Measurements from ENCODE around the gene CALM3.

CALM3 gene

DNA sequence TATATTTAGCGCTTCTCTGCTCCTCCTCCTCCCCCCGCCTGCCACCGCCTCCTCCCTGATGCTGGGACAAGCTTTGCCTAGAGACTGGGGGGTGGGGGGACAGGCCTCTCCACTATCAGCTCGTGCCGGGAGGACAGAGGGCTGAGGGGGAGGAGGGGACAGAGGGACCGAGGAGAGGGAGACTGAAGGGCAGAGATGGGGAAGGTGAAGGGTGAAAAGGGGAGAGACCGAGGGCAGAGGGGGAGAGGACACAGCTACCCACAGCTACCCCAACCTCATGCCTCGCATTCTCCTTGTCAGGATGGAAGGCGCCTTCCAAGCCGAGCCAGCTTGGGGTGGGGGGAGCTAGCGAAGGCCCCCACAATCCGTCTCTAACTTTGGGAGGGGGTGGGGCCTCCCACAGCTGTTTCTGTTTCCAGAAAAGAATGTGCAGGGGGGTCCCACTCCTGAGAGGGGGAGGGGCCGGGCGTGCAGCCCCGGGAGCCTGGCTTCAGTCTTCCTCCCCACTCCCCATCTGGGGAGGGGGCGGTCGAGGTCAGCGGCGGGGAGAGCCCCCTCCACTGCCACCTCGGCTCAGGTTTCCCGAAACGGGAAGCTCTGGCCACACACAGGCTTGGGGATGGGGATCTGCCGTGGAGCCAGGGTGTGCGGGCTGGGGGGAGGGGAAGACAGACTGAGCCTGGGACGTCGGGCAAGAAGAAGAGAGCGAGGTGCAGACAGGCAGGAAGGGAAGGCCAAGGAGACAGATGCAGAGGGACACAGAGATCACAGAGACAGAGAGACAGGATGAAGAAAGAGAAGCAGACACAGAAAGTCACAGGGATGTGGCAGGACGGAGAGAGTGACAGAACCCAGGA lies 58.2 kb downstream of the CALM3 start:
- H3K4me3 ChIP-seq (ENCODE audit: low read depth in 1 of 2, low read length in 1 of 2), result no peak overlapping the region
- no peak overlapping the region for H3K27ac ChIP-seq
- no peaks in the 10 kb centered on the region for H3K36me3 ChIP-seq

DNA sequence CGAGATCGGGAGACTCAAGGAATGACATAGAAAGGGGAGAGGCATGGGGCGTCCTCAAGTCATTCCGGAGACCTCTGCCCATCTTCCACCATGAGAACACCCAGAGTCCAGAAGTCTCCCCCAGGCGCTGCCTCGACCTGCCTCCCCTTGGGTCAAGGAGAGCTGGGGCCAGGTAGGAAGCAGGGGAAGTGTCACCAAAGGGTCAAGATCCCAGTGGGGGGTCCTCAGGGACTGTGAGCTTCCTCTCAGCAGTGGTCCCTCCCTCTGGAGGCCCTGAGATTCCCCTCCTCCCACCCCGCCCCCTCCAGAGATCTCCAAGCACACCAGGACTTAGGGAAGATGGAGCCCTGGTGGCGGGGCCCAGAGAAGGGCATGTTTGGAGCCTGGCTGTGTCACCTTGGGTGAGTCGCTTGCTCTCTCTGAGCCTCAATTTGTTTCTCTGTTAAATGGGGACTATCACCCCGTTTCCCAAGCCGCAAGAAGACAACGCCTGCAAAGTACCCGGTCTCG lies 58.9 kb downstream of the CALM3 start:
- Histone ChIP-seq H3K36me3 (no peaks in the 10 kb centered on the region), H3K4me1 (ENCODE audit: control insufficient read depth in 1 of 2, insufficient read depth in 1 of 2, low read depth in 1 of 2, low read length in 1 of 2) (peaks cover 19 to 31% of the 10 kb centered on the region in 2 experiments), H3K9me3 (no peaks in the 10 kb centered on the region), H3K27me3 (peaks cover 87% of the 10 kb centered on the region), H3K4me3 (ENCODE audit: low read depth in 1 of 2, low read length in 1 of 2) (peak overlapping the region; percentile 41 to 72), H3K27ac (no peak overlapping the region)
- TF ChIP-seq, protein P1, sequence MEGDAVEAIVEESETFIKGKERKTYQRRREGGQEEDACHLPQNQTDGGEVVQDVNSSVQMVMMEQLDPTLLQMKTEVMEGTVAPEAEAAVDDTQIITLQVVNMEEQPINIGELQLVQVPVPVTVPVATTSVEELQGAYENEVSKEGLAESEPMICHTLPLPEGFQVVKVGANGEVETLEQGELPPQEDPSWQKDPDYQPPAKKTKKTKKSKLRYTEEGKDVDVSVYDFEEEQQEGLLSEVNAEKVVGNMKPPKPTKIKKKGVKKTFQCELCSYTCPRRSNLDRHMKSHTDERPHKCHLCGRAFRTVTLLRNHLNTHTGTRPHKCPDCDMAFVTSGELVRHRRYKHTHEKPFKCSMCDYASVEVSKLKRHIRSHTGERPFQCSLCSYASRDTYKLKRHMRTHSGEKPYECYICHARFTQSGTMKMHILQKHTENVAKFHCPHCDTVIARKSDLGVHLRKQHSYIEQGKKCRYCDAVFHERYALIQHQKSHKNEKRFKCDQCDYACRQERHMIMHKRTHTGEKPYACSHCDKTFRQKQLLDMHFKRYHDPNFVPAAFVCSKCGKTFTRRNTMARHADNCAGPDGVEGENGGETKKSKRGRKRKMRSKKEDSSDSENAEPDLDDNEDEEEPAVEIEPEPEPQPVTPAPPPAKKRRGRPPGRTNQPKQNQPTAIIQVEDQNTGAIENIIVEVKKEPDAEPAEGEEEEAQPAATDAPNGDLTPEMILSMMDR (IDR thresholded peaks at IDR 0.05), result no peak

More for the DNA sequence above, 58.2 kb downstream of the CALM3 start:
- Histone ChIP-seq H3K27me3 (peaks cover 91% of the 10 kb centered on the region), H3K4me1 (ENCODE audit: control insufficient read depth in 1 of 2, insufficient read depth in 1 of 2, low read depth in 1 of 2, low read length in 1 of 2) (peaks cover 19 to 31% of the 10 kb centered on the region in 2 experiments), H3K9me3 (no peaks in the 10 kb centered on the region)
- TF ChIP-seq, protein P1 (IDR thresholded peaks at IDR 0.05), result no peak

All from neutrophil (primary cell).